CD4-positive, CD25-positive, alpha-beta regulatory T cell (primary cell): ENCODE measurements around the gene PAM. TPM values are rescaled to one million over a fixed set of nuclear protein-coding genes. Genes with fewer than 3 reads are reported as not detected.

ENCODE experiments used
- ATAC-seq, 2 donors: fragments of 150-1000 bp; cut with Tn5 transposase; one replicate each; pipeline ENCODE4 v1.10.0; 2021; ENCODE audit warnings: low read depth in 2 of 2, moderate number of reproducible peaks in 2 of 2, moderate library complexity in 1 of 2
- DNase-seq, 3 donors: peaks; one replicate each; pipeline versions ENCODE4 v3.0.0 to v3.0.0-alpha.2; 2012 to 2022; ENCODE audit warnings: mixed read lengths in 1 of 3
- H3K27ac ChIP-seq: one replicate; pipeline ENCODE4 v1.7.0; 2013; ENCODE audit warnings: mild to moderate bottlenecking, low read length; ENCODE audit not compliant: insufficient read depth, poor library complexity, severe bottlenecking
- H3K27me3 ChIP-seq: one replicate; pipeline ENCODE4 v1.7.0; 2013; ENCODE audit warnings: low read length; ENCODE audit not compliant: control insufficient read depth, insufficient read depth
- H3K36me3 ChIP-seq: one replicate; pipeline ENCODE4 v1.7.0; 2013; ENCODE audit warnings: mild to moderate bottlenecking, low read length, moderate library complexity; ENCODE audit not compliant: control insufficient read depth, insufficient read depth
- H3K4me1 ChIP-seq: 2 replicates; pipeline ENCODE4 v1.7.0; 2013; ENCODE audit warnings: mild to moderate bottlenecking, low read length; ENCODE audit not compliant: insufficient read depth, control insufficient read depth, poor library complexity, severe bottlenecking
- H3K4me3 ChIP-seq: one replicate; pipeline ENCODE4 v1.7.0; 2013; ENCODE audit warnings: low read depth, mild to moderate bottlenecking, low read length, moderate library complexity
- H3K9me3 ChIP-seq, 2 experiments: 1 replicate in 1 of 2; 2 replicates in 1 of 2; pipeline ENCODE4 v1.7.0; 2013; ENCODE audit warnings: low read length in 2 of 2, mild to moderate bottlenecking in 1 of 2, moderate library complexity in 1 of 2; ENCODE audit not compliant: control insufficient read depth in 2 of 2
- H3K27ac Mint-ChIP-seq, 3 donors: one replicate each; pipeline ENCODE4 v1.8.0; 2020 to 2022; ENCODE audit warnings: mild to moderate bottlenecking in 3 of 3, mixed read lengths in 3 of 3, moderate library complexity in 2 of 3
- H3K27me3 Mint-ChIP-seq: one replicate; pipeline ENCODE4 v1.8.0; 2022; ENCODE audit warnings: mild to moderate bottlenecking, mixed read lengths
- H3K36me3 Mint-ChIP-seq: one replicate; pipeline ENCODE4 v1.8.0; 2020; ENCODE audit warnings: mixed read lengths
- H3K4me1 Mint-ChIP-seq, 4 donors: one replicate each; pipeline ENCODE4 v1.8.0; 2020 to 2022; ENCODE audit warnings: mixed read lengths in 4 of 4, mild to moderate bottlenecking in 1 of 4
- H3K4me3 Mint-ChIP-seq, 4 donors: one replicate each; pipeline ENCODE4 v1.8.0; 2020 to 2022; ENCODE audit warnings: mild to moderate bottlenecking in 4 of 4, mixed read lengths in 4 of 4, moderate library complexity in 3 of 4
- H3K9me3 Mint-ChIP-seq, 7 donors: one replicate each; pipeline ENCODE4 v1.8.0; 2020 to 2022; ENCODE audit warnings: mixed read lengths in 7 of 7, mild to moderate bottlenecking in 3 of 7, moderate library complexity in 2 of 7
- polyA plus RNA-seq, 4 donors: library from polyadenylated mRNA; unstranded; fragments of 300-500 nt; fragmentation: Illumina TruSeq; gene quantifications; one replicate each; pipeline ENCODE4 v1.2.3, GENCODE V29; 2021
- total RNA-seq: library from RNA; stranded (reverse); gene quantifications from one replicate; pipeline ENCODE4 v1.2.3, GENCODE V29; 2022

The PAM gene
- total and polyA plus RNA-seq, 5 donors from 2014 or later, result 22.9 to 60.0 (median 34.7) TPM

- H3K9me3 Mint-ChIP-seq, result peaks cover 0 to 2% (median 0%) of the 10 kb centered on the region in 7 donors
- ATAC-seq (no peak), DNase-seq (no peak)
- peaks cover 9% of the 10 kb centered on the region for H3K36me3 Mint-ChIP-seq
- no peaks in the 10 kb centered on the region for H3K27me3 ChIP-seq
- H3K4me3 ChIP-seq, result no peak overlapping the region
- no peaks in the 10 kb centered on the region for H3K27me3 Mint-ChIP-seq
- H3K4me1 ChIP-seq, result no peaks in the 10 kb centered on the region
- H3K27ac Mint-ChIP-seq, result no peak overlapping the region
- no peaks in the 10 kb centered on the region for H3K9me3 ChIP-seq
- H3K27ac ChIP-seq, result no peak overlapping the region
- no peaks in the 10 kb centered on the region for H3K36me3 ChIP-seq
- H3K4me3 Mint-ChIP-seq, result no peak overlapping the region
- H3K4me1 Mint-ChIP-seq, result peaks cover 3 to 16% (median 10%) of the 10 kb centered on the region in 4 donors
Measured at GRCh38 chr5:102893942-102894341, 138.8 kb downstream of the PAM start.

- Mint-ChIP-seq H3K4me3 (no peak overlapping the region), H3K27me3 (no peaks in the 10 kb centered on the region), H3K9me3 (peaks cover 0 to 2% (median 0%) of the 10 kb centered on the region in 7 donors), H3K27ac (no peak overlapping the region), H3K4me1 (peaks cover 0 to 20% (median 10%) of the 10 kb centered on the region in 4 donors), H3K36me3 (peaks cover 9% of the 10 kb centered on the region)
- H3K4me3 ChIP-seq, result no peak overlapping the region
- no peak for ATAC-seq
- no peaks in the 10 kb centered on the region for H3K4me1 ChIP-seq
- no peak overlapping the region for H3K27ac ChIP-seq
- H3K9me3 ChIP-seq, result no peaks in the 10 kb centered on the region
- H3K36me3 ChIP-seq, result no peaks in the 10 kb centered on the region
- no peak for DNase-seq
- H3K27me3 ChIP-seq, result no peaks in the 10 kb centered on the region
Measured at GRCh38 chr5:102895234-102895633, 140.1 kb downstream of the PAM start.

- H3K9me3 ChIP-seq, result no peaks in the 10 kb centered on the region
- no peak overlapping the region for H3K4me3 ChIP-seq
- no peak overlapping the region for H3K27ac ChIP-seq
- ATAC-seq, result no peak
- Mint-ChIP-seq H3K9me3 (peaks cover 0 to 2% (median 0%) of the 10 kb centered on the region in 7 donors), H3K4me3 (no peak overlapping the region), H3K27me3 (no peaks in the 10 kb centered on the region), H3K27ac (no peak overlapping the region), H3K36me3 (peaks cover 9% of the 10 kb centered on the region), H3K4me1 (peaks cover 0 to 20% (median 10%) of the 10 kb centered on the region in 4 donors)
- H3K36me3 ChIP-seq, result no peaks in the 10 kb centered on the region
- no peak for DNase-seq
- no peaks in the 10 kb centered on the region for H3K27me3 ChIP-seq
- no peaks in the 10 kb centered on the region for H3K4me1 ChIP-seq
Measured at GRCh38 chr5:102895976-102896375, 140.9 kb downstream of the PAM start.

- Histone ChIP-seq H3K4me1 (no peaks in the 10 kb centered on the region), H3K4me3 (no peak overlapping the region), H3K36me3 (peaks cover 2% of the 10 kb centered on the region), H3K27me3 (no peaks in the 10 kb centered on the region), H3K27ac (no peak overlapping the region), H3K9me3 (peaks cover 0 to under 1% of the 10 kb centered on the region in 2 experiments)
- Mint-ChIP-seq H3K27ac (no peak overlapping the region), H3K36me3 (peaks cover 8% of the 10 kb centered on the region), H3K4me3 (no peak overlapping the region), H3K4me1 (peaks cover 4 to 11% (median 10%) of the 10 kb centered on the region in 4 donors), H3K27me3 (no peaks in the 10 kb centered on the region), H3K9me3 (peaks cover 0 to 2% (median 0%) of the 10 kb centered on the region in 7 donors)
- DNase-seq (no peak), ATAC-seq (no peak)
Measured at GRCh38 chr5:102901424-102902134, 146.5 kb downstream of the PAM start.

GRCh38 chr5:102902135-102902448, 147.0 kb downstream of the PAM start:
- Mint-ChIP-seq H3K27ac (no peak overlapping the region), H3K9me3 (peaks cover 0 to 2% (median 0%) of the 10 kb centered on the region in 7 donors), H3K4me1 (peaks cover 4 to 11% (median 10%) of the 10 kb centered on the region in 4 donors), H3K27me3 (no peaks in the 10 kb centered on the region), H3K4me3 (no peak overlapping the region), H3K36me3 (peaks cover 8% of the 10 kb centered on the region)
- DNase-seq (no peak), ATAC-seq (no peak)
- Histone ChIP-seq H3K4me1 (no peaks in the 10 kb centered on the region), H3K4me3 (no peak overlapping the region), H3K27me3 (no peaks in the 10 kb centered on the region), H3K36me3 (peaks cover 2% of the 10 kb centered on the region), H3K9me3 (peaks cover 0 to 2% of the 10 kb centered on the region in 2 experiments), H3K27ac (no peak overlapping the region)

GRCh38 chr5:102902647-102903046, 147.5 kb downstream of the PAM start:
- Mint-ChIP-seq H3K4me3 (no peak overlapping the region), H3K27me3 (no peaks in the 10 kb centered on the region), H3K4me1 (peaks cover 4 to 11% (median 9%) of the 10 kb centered on the region in 4 donors), H3K9me3 (peaks cover 0 to 2% (median 0%) of the 10 kb centered on the region in 7 donors), H3K27ac (no peak overlapping the region), H3K36me3 (peaks cover 8% of the 10 kb centered on the region)
- Histone ChIP-seq H3K4me1 (no peaks in the 10 kb centered on the region), H3K9me3 (peaks cover 0 to 2% of the 10 kb centered on the region in 2 experiments), H3K36me3 (peaks cover 2% of the 10 kb centered on the region), H3K4me3 (no peak overlapping the region), H3K27ac (no peak overlapping the region), H3K27me3 (no peaks in the 10 kb centered on the region)
- DNase-seq (no peak), ATAC-seq (no peak)

GRCh38 chr5:102903074-102903871, 148.2 kb downstream of the PAM start:
- Histone ChIP-seq H3K4me1 (no peaks in the 10 kb centered on the region), H3K27ac (no peak overlapping the region), H3K4me3 (no peak overlapping the region), H3K9me3 (peaks cover 0 to 2% of the 10 kb centered on the region in 2 experiments), H3K36me3 (peaks cover 2% of the 10 kb centered on the region), H3K27me3 (no peaks in the 10 kb centered on the region)
- DNase-seq (no peak), ATAC-seq (no peak)
- no peak overlapping the region for H3K4me3 Mint-ChIP-seq
- H3K9me3 Mint-ChIP-seq, result peaks cover 0 to 2% (median 0%) of the 10 kb centered on the region in 7 donors
- H3K4me1 Mint-ChIP-seq, result peaks cover 4 to 11% (median 9%) of the 10 kb centered on the region in 4 donors
- no peaks in the 10 kb centered on the region for H3K27me3 Mint-ChIP-seq
- peak overlapping the region in 1 of 3 donors; percentile 33 for H3K27ac Mint-ChIP-seq
- H3K36me3 Mint-ChIP-seq, result peaks cover 8% of the 10 kb centered on the region
